ENCODE results near the gene MYL6. TPM values are rescaled to one million over a fixed set of nuclear protein-coding genes. Genes with fewer than 3 reads are reported as not detected.
A peak's percentile ranks its signal among the peaks of the same experiment; 100 is the strongest.

Gene MYL6
- total RNA-seq, 1 experiment from 2014 or later, result 1,024 TPM

GRCh38 chr12:56117778-56118687 is 40.1 kb upstream of the MYL6 start, which contains the start of gene ZC3H10:
ZC3H10 (plus strand) TSS chr12:56118266; CDS start chr12:56120563, 2,297 bp downstream.
- intact Hi-C loops (cut with micrococcal nuclease; ENCODE audit: unreplicated experiment), result loop anchor here (5.0 to 10.0 kb wide), 2 partner anchors 39 to 73 kb away; partner anchors contain the start of genes MYL6 and RPS26

More at GRCh38 chr12:56117778-56118687, 40.1 kb upstream of the MYL6 start, which contains the start of gene ZC3H10:
- CTCF ChIA-PET, result interaction anchor here (1.0 to 1.6 kb wide), 4 partner anchors 10 to 72 kb away, joined by 3 to 14 read pairs (median 5); partner anchors contain the start of genes ESYT1 and SMARCC2
- TF ChIP-seq REST (IDR thresholded peaks at IDR 0.05; ENCODE audit: insufficient read depth in 1 of 2, low read depth in 2 of 2, low read length in 1 of 2), result no peak; a peak in 1 of 4 replicates
- TF ChIP-seq SIN3A (IDR thresholded peaks at IDR 0.05; ENCODE audit: borderline replicate concordance, insufficient read depth, low read depth, low read length), result peak; percentile 98; the same call in 1 of the 2 replicates
- TF ChIP-seq CTCF (IDR thresholded peaks at IDR 0.05), result peak; percentile 72
- TF ChIP-seq POLR2AphosphoS5 (IDR thresholded peaks at IDR 0.05; ENCODE audit: low read depth, low read length), result peak; percentile 100
- peak; percentile 68 for TF ChIP-seq TCF7L2 (IDR thresholded peaks at IDR 0.05; ENCODE audit: low read depth, low read length)
- Histone ChIP-seq H3K4me1 (ENCODE audit: control insufficient read depth, insufficient read depth, low read length) (peaks cover 30% of the 10 kb centered on the region), H3K9me3 (ENCODE audit: control insufficient read depth, insufficient read depth, low read depth, low read length) (no peaks in the 10 kb centered on the region), H3K27me3 (ENCODE audit: control insufficient read depth, insufficient read depth, low read length) (no peaks in the 10 kb centered on the region), H3K36me3 (ENCODE audit: control insufficient read depth, insufficient read depth, low read length) (peaks cover 12% of the 10 kb centered on the region), H3K4me3 (ENCODE audit: low read depth in 2 of 2, low read length in 2 of 2) (peak within 1 kb of the TSS; percentile 69 to 100), H3K27ac (ENCODE audit: low read length) (peak within 1 kb of the TSS; percentile 95)
- no TSS peak for BruUV-seq (replicated peaks)
- ATAC-seq, result peak; percentile 90
- POLR2A ChIA-PET, result interaction anchor here (0.6 to 1.2 kb wide), 5 partner anchors 10 to 71 kb away, joined by 3 to 8 read pairs (median 3); partner anchors contain the start of genes ESYT1, MYL6 and SMARCC2
- in situ Hi-C loops (cut with HindIII; ENCODE audit: low pct_unique_long_range_greater_than_20kb, low sequenced_read_pairs), result no loop called here
- DNase-seq (ENCODE audit: low read depth, low spot score), result peak; percentile 100

All from Panc1 (cell line).